WTC11 (cell line): ENCODE data around the gene COL26A1. TPM values are rescaled to one million over a fixed set of nuclear protein-coding genes. Genes with fewer than 3 reads are reported as not detected.

Experiments
- ATAC-seq: fragments of 200-7000 bp; cut with Tn5 transposase; 2 replicates; pipeline ENCODE4 v1.10.0; 2021; ENCODE audit warnings: mild to moderate bottlenecking, moderate library complexity
- CTCF ChIA-PET: fragments of 300-600 bp; sonication (Branson Sonifier 250); formaldehyde crosslinking; loops from one replicate; lab custom pipeline; 2021; ENCODE audit warnings: antibody characterized with exemption; lab: Charles Lee
- POLR2A ChIA-PET: fragments of 350-600 bp; sonication (Branson Sonifier 250); formaldehyde crosslinking; loops from one replicate; lab custom pipeline; 2021; ENCODE audit warnings: antibody characterized with exemption; lab: Charles Lee
- DNase-seq: peaks from one replicate; pipeline ENCODE4 v3.0.0; 2021; ENCODE audit warnings: low spot score
- H3K27ac Mint-ChIP-seq: 2 replicates; pipeline ENCODE4 v1.8.0; 2021; ENCODE audit warnings: mixed read lengths
- H3K27me3 Mint-ChIP-seq: 2 replicates; pipeline ENCODE4 v1.8.0; 2021; ENCODE audit warnings: low read depth, mild to moderate bottlenecking, moderate library complexity, mixed read lengths
- H3K36me3 Mint-ChIP-seq: 2 replicates; pipeline ENCODE4 v1.8.0; 2021; ENCODE audit warnings: mixed read lengths
- H3K4me1 Mint-ChIP-seq: 2 replicates; pipeline ENCODE4 v1.8.0; 2022; ENCODE audit warnings: mixed read lengths
- H3K4me3 Mint-ChIP-seq: 2 replicates; pipeline ENCODE4 v1.8.0; 2021; ENCODE audit warnings: mild to moderate bottlenecking, moderate library complexity, mixed read lengths
- H3K9me3 Mint-ChIP-seq: 2 replicates; pipeline ENCODE4 v1.8.0; 2021; ENCODE audit warnings: mixed read lengths
- AR ChIP-seq: fragments of 250-450 bp; sonication (Bioruptor Pico); IDR thresholded peaks from 2 replicates; pipeline ENCODE4 v1.9.0; 2021; ENCODE audit warnings: mild to moderate bottlenecking
- ATF6 ChIP-seq: sonication (generic); formaldehyde crosslinking; IDR thresholded peaks from 2 replicates; pipeline ENCODE4 v1.8.1; 2023; ENCODE audit warnings: mild to moderate bottlenecking, missing genetic modification reagents
- CBFB ChIP-seq: sonication (generic); formaldehyde crosslinking; IDR thresholded peaks from 2 replicates; pipeline ENCODE4 v1.8.1; 2022; ENCODE audit warnings: mild to moderate bottlenecking, low read depth, missing genetic modification reagents
- CREM ChIP-seq: sonication (generic); formaldehyde crosslinking; IDR thresholded peaks from 2 replicates; pipeline ENCODE4 v1.8.1; 2022; ENCODE audit warnings: mild to moderate bottlenecking, missing genetic modification reagents, moderate library complexity
- E2F1 ChIP-seq: sonication (generic); formaldehyde crosslinking; IDR thresholded peaks from 2 replicates; pipeline ENCODE4 v1.8.0; 2022; ENCODE audit warnings: mild to moderate bottlenecking, missing genetic modification reagents
- EMX1 ChIP-seq: fragments of 250-450 bp; sonication (Bioruptor Pico); IDR thresholded peaks from 2 replicates; pipeline ENCODE4 v1.8.0; 2021; ENCODE audit warnings: mild to moderate bottlenecking
- ESRRA ChIP-seq: sonication (generic); formaldehyde crosslinking; IDR thresholded peaks from 2 replicates; pipeline ENCODE4 v1.8.1; 2022; ENCODE audit warnings: mild to moderate bottlenecking, missing genetic modification reagents, borderline replicate concordance
- GRHL2 ChIP-seq: fragments of 250-450 bp; sonication (Bioruptor Pico); IDR thresholded peaks from 2 replicates; pipeline ENCODE4 v1.8.0; 2022; ENCODE audit warnings: mild to moderate bottlenecking, moderate library complexity; ENCODE audit not compliant: insufficient replicate concordance, severe bottlenecking
- JAZF1 ChIP-seq: fragments of 250-450 bp; sonication (Bioruptor Pico); IDR thresholded peaks from 2 replicates; pipeline ENCODE4 v1.9.0; 2021; ENCODE audit warnings: moderate library complexity, mild to moderate bottlenecking, inconsistent platforms
- MYBL2 ChIP-seq: sonication (generic); formaldehyde crosslinking; IDR thresholded peaks from 2 replicates; pipeline ENCODE4 v1.8.1; 2023; ENCODE audit warnings: mild to moderate bottlenecking, moderate library complexity, missing genetic modification reagents
- PRDM15 ChIP-seq: sonication (generic); formaldehyde crosslinking; IDR thresholded peaks from 2 replicates; pipeline ENCODE4 v1.8.0; 2022; ENCODE audit warnings: missing genetic modification reagents
- SMAD3 ChIP-seq: sonication (generic); formaldehyde crosslinking; IDR thresholded peaks from 2 replicates; pipeline ENCODE4 v1.8.0; 2022; ENCODE audit warnings: missing genetic modification reagents, mild to moderate bottlenecking, borderline replicate concordance
- TP53 ChIP-seq: sonication (generic); formaldehyde crosslinking; IDR thresholded peaks from 2 replicates; pipeline ENCODE4 v1.8.1; 2023; ENCODE audit warnings: mild to moderate bottlenecking, missing genetic modification reagents
- ZNF121 ChIP-seq: sonication (generic); formaldehyde crosslinking; IDR thresholded peaks from 2 replicates; pipeline ENCODE4 v1.8.0; 2023; ENCODE audit warnings: missing genetic modification reagents
- ZNF512 ChIP-seq: sonication (generic); formaldehyde crosslinking; IDR thresholded peaks from 2 replicates; pipeline ENCODE4 v1.8.1; 2022; ENCODE audit warnings: missing genetic modification reagents, borderline replicate concordance
- ZNF532 ChIP-seq: fragments of 250-450 bp; sonication (Bioruptor Pico); IDR thresholded peaks from 2 replicates; pipeline ENCODE4 v1.9.0; 2021; ENCODE audit warnings: mild to moderate bottlenecking, borderline replicate concordance
- ZSCAN18 ChIP-seq: fragments of 250-450 bp; sonication (Bioruptor Pico); IDR thresholded peaks from 2 replicates; pipeline ENCODE4 v2.1.2; 2022; ENCODE audit warnings: mild to moderate bottlenecking, moderate library complexity
- total RNA-seq: library from RNA; stranded (reverse); gene quantifications from 3 replicates; pipeline ENCODE4 v1.2.3, GENCODE V29; 2021

The COL26A1 gene
- total RNA-seq, 1 experiment from 2014 or later: 64.4 TPM

- DNase-seq: no peak
- H3K9me3 Mint-ChIP-seq: no peaks in the 10 kb centered on the region
Measured at GRCh38 chr7:101590663-101591435, 228.2 kb downstream of the COL26A1 start.

More at GRCh38 chr7:101590663-101591435, 228.2 kb downstream of the COL26A1 start:
- no peak for TF ChIP-seq ZNF512 (CRISPR knock-in tag)
- TF ChIP-seq E2F1 (CRISPR knock-in tag): no peak
- no peak for TF ChIP-seq ESRRA
- no peak for TF ChIP-seq MYBL2 (CRISPR knock-in tag)
- TF ChIP-seq ATF6 (CRISPR knock-in tag): no peak
- no peak for TF ChIP-seq SMAD3 (CRISPR knock-in tag)
- TF ChIP-seq ZNF532 (CRISPR knock-in tag): no peak
- TF ChIP-seq ZSCAN18 (CRISPR knock-in tag): no peak
- no peak for TF ChIP-seq GRHL2 (CRISPR knock-in tag)
- no peak for TF ChIP-seq CREM
- no peak for TF ChIP-seq ZNF121 (CRISPR knock-in tag)
- TF ChIP-seq JAZF1 (CRISPR knock-in tag): no peak
- no peak for TF ChIP-seq AR
- no peak for TF ChIP-seq EMX1
- no peak for TF ChIP-seq TP53 (CRISPR knock-in tag)
- no peak for TF ChIP-seq PRDM15
- TF ChIP-seq CBFB (CRISPR knock-in tag): no peak
- no peak for ATAC-seq
- ChIA-PET CTCF (interaction anchor here (1.6 to 2.1 kb wide), 2 partner anchors 11 to 48 kb away, joined by 3 to 9 read pairs; no protein-coding TSS in a partner anchor), POLR2A (no interaction called here)
- Mint-ChIP-seq H3K27ac (no peak overlapping the region), H3K4me1 (no peaks in the 10 kb centered on the region), H3K36me3 (no peaks in the 10 kb centered on the region), H3K4me3 (no peak overlapping the region), H3K27me3 (peaks cover 15% of the 10 kb centered on the region)
